H1 (cell line): Measurements from ENCODE around the gene UBR3. TPM values are rescaled to one million over a fixed set of nuclear protein-coding genes. Genes with fewer than 3 reads are reported as not detected.

Source experiments
- ASH2L ChIP-seq: fragments of 200-600, 300-600 bp; sonication (generic); IDR thresholded peaks from one replicate; pipeline ENCODE4 v1.7.1; 2017; ENCODE audit warnings: low read length
- ATF2 ChIP-seq: IDR thresholded peaks from 2 replicates; pipeline ENCODE4 v1.6.1; 2012; ENCODE audit warnings: low read length, inconsistent platforms
- BCL11A ChIP-seq, 2 experiments: IDR thresholded peaks; one replicate each; pipeline ENCODE4 v1.6.1; 2011; ENCODE audit warnings: low read depth in 2 of 2, low read length in 2 of 2, mild to moderate bottlenecking in 2 of 2
- EZH2 ChIP-seq: fragments of 200-600 bp; sonication (generic); IDR thresholded peaks from 2 replicates; pipeline ENCODE4 v1.7.1; 2012; ENCODE audit warnings: low read depth, mild to moderate bottlenecking, moderate library complexity, low read length, inconsistent platforms; ENCODE audit not compliant: severe bottlenecking
- JUND ChIP-seq: IDR thresholded peaks from 2 replicates; pipeline ENCODE4 v1.6.1; 2011; ENCODE audit warnings: mild to moderate bottlenecking, improper control_type of control experiment, low read length
- TAF1 ChIP-seq: IDR thresholded peaks from 2 replicates; pipeline ENCODE4 v1.6.1; 2011; ENCODE audit warnings: mild to moderate bottlenecking, low read depth, low read length
- polyA plus RNA-seq, 7 experiments: library from polyadenylated mRNA; depleted of rRNA in 3 of 7; stranded (reverse) in 5 of 7; unstranded in 2 of 7; fragments of >200 nt in 5 of 7; fragments of 200-250 nt in 2 of 7; gene quantifications; 1 replicate in 5 of 7; 2 replicates in 1 of 7; 4 replicates in 1 of 7; pipeline versions ENCODE4 v1.2.1 to v1.2.3, GENCODE V29; 2011 to 2013; ENCODE audit warnings: missing spikeins in 2 of 7, mixed read lengths in 2 of 7
- total RNA-seq: library from RNA; stranded (reverse); fragmentation: NEBNext Ultra II Directional; extraction: Animal tissue kit (Norgen Biotek cat#: 25700); gene quantifications from 2 replicates; pipeline ENCODE4 v1.2.1, GENCODE V29; 2021
- TF ChIP-seq, protein P1 (sequence below): IDR thresholded peaks from 2 replicates; pipeline ENCODE4 v1.6.1; 2011; ENCODE audit warnings: low read length, improper control_type of control experiment

UBR3 gene
- total and polyA plus RNA-seq, 2 of the 8 experiments (the other 6 are each of a cell fraction or from before 2014, with no cell fraction given), result 3.7 to 17.7 TPM

DNA sequence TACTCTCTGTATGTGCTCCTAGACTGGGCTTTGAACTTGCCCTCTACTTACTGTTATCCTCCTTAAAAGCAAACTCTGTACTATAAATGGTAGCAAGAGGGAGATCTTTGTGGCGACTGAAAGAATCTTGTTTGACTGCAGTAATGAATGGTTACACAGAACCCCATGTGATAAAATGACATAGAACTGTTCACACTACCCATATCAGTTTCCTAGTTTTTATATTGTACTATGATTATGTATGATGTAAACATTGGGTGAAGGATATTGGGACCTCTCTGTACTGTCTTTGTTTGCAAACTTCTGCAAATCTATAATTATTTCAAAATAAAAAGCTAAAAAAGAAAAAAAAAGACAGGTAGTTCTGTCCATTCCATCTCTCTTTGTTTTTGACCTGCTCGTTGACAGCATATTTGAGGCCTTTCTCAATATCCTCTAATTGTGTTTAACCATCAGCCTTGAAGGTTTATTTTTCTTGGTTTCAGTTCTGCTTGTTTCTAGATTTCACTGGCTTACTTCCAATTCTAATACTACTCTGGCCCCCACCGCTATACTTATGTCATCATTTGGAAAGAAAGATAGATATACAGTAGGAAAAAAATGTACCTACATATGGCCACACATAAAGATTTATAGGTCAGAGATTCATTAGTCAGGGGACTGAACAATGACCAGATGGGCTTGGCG is 271.5 kb downstream of the UBR3 start (continued):
- TF ChIP-seq EZH2 (no peak), JUND (no peak), ATF2 (no peak), BCL11A (IDR thresholded peaks at IDR 0.05; ENCODE audit: low read depth in 2 of 2, low read length in 2 of 2) (no peak), TAF1 (no peak), ASH2L (no peak)
- TF ChIP-seq, protein P1, sequence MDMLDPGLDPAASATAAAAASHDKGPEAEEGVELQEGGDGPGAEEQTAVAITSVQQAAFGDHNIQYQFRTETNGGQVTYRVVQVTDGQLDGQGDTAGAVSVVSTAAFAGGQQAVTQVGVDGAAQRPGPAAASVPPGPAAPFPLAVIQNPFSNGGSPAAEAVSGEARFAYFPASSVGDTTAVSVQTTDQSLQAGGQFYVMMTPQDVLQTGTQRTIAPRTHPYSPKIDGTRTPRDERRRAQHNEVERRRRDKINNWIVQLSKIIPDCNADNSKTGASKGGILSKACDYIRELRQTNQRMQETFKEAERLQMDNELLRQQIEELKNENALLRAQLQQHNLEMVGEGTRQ, result no peak
